GM10248 (cell line): ENCODE measurements around the gene THBD.

Experiments used
- CTCF ChIA-PET: fragments of 300-600 bp; sonication (Branson Sonifier 250); formaldehyde crosslinking; extraction: SDS; loops from one replicate; lab custom pipeline; 2021; ENCODE audit warnings: antibody characterized with exemption; lab: Yijun Ruan, JAX
- POLR2A ChIA-PET: fragments of 350-650 bp; sonication (Branson Sonifier 250); formaldehyde crosslinking; extraction: SDS; loops from one replicate; lab custom pipeline; 2020; ENCODE audit warnings: antibody characterized with exemption; lab: Yijun Ruan, JAX
- DNase-seq: peaks from one replicate; pipeline ENCODE4 v3.0.0; 2012; ENCODE audit errors: extremely low spot score
- CTCF ChIP-seq: IDR thresholded peaks from 2 replicates; pipeline ENCODE4 v1.5.1; 2012; ENCODE audit warnings: mild to moderate bottlenecking, low read depth; ENCODE audit errors: extremely low read depth, missing control alignments, control extremely low read depth

THBD gene

GRCh38 chr20:23035731-23036130, 13.7 kb downstream of the THBD start:
- CTCF ChIA-PET, result no interaction called here
- no peak for DNase-seq
- POLR2A ChIA-PET, result no interaction called here
- TF ChIP-seq CTCF, result no peak

GRCh38 chr20:23034721-23035671, 14.5 kb downstream of the THBD start, which contains the start of gene SSTR4:
Gene SSTR4 (plus strand): TSS chr20:23035312. CDS start chr20:23035484, 172 bp downstream.
- no peak for DNase-seq
- ChIA-PET CTCF (no interaction called here), POLR2A (no interaction called here)
- TF ChIP-seq CTCF, result no peak

GRCh38 chr20:23033918-23034317, 15.6 kb downstream of the THBD start:
- DNase-seq, result no peak
- POLR2A ChIA-PET, result no interaction called here
- CTCF ChIA-PET, result interaction anchor here (2.0 kb wide), 1 partner anchor 10 kb away, joined by 4 read pairs; no protein-coding TSS in a partner anchor
- no peak for TF ChIP-seq CTCF

- POLR2A ChIA-PET, result no interaction called here
- CTCF ChIA-PET, result interaction anchor here (2.0 kb wide), 1 partner anchor 11 kb away, joined by 4 read pairs; no protein-coding TSS in a partner anchor
- no peak for DNase-seq
- no peak for TF ChIP-seq CTCF
Observed at GRCh38 chr20:23032750-23033078, 16.8 kb downstream of the THBD start.

- POLR2A ChIA-PET, result no interaction called here
- TF ChIP-seq CTCF, result no peak
- no peak for DNase-seq
- CTCF ChIA-PET, result interaction anchor here (2.0 kb wide), 1 partner anchor 12 kb away, joined by 4 read pairs; no protein-coding TSS in a partner anchor
Observed at GRCh38 chr20:23032056-23032749, 17.3 kb downstream of the THBD start.

- CTCF ChIA-PET, result no interaction called here
- POLR2A ChIA-PET, result no interaction called here
- no peak for TF ChIP-seq CTCF
- DNase-seq, result no peak
Observed at GRCh38 chr20:23031346-23031745, 18.1 kb downstream of the THBD start.
